Lung (tissue), 12 donors: Measurements from ENCODE around the gene NFIB. TPM values are rescaled to one million over a fixed set of nuclear protein-coding genes. Genes with fewer than 3 reads are reported as not detected.

Experiments
- ATAC-seq: fragments of 200-7000 bp; cut with Tn5 transposase; one replicate; pipeline ENCODE4 v1.9.1; 2020; ENCODE audit warnings: moderate number of reproducible peaks; ENCODE audit not compliant: insufficient read depth, low FRiP score
- DNase-seq, 3 donors: peaks; one replicate each; pipeline ENCODE4 v3.0.0-alpha.2; 2013 to 2017
- H3K27ac ChIP-seq, 2 donors: one replicate each; pipeline ENCODE4 v1.5.1; 2013; ENCODE audit warnings: mild to moderate bottlenecking in 2 of 2, moderate library complexity in 2 of 2, control low read depth in 1 of 2, inconsistent platforms in 1 of 2, low read depth in 1 of 2, low read length in 1 of 2
- H3K27me3 ChIP-seq, 3 donors: one replicate each; pipeline ENCODE4 v1.5.1; 2013; ENCODE audit warnings: low read length in 2 of 3; ENCODE audit not compliant: control insufficient read depth in 3 of 3, insufficient read depth in 3 of 3
- H3K36me3 ChIP-seq, 4 donors: one replicate each; pipeline ENCODE4 v1.5.1; 2013; ENCODE audit warnings: low read length in 4 of 4, mild to moderate bottlenecking in 1 of 4, moderate library complexity in 1 of 4; ENCODE audit not compliant: control insufficient read depth in 4 of 4, insufficient read depth in 4 of 4
- H3K4me1 ChIP-seq, 5 donors: one replicate each; pipeline ENCODE4 v1.5.1; 2013; ENCODE audit warnings: low read length in 5 of 5, mild to moderate bottlenecking in 2 of 5, moderate library complexity in 1 of 5; ENCODE audit not compliant: control insufficient read depth in 5 of 5, insufficient read depth in 5 of 5
- H3K4me3 ChIP-seq: one replicate; pipeline ENCODE4 v1.5.1; 2013; ENCODE audit warnings: mild to moderate bottlenecking, control low read depth, moderate library complexity
- H3K9ac ChIP-seq, 2 donors: one replicate each; pipeline ENCODE4 v1.5.1; 2013; ENCODE audit warnings: low read length in 2 of 2, control low read depth in 1 of 2; ENCODE audit not compliant: insufficient read depth in 1 of 2
- H3K9me3 ChIP-seq, 4 donors: one replicate each; pipeline ENCODE4 v1.5.1; 2013; ENCODE audit warnings: low read length in 3 of 4, mild to moderate bottlenecking in 1 of 4, moderate library complexity in 1 of 4; ENCODE audit not compliant: control insufficient read depth in 4 of 4, insufficient read depth in 3 of 4
- CTCF ChIP-seq: IDR thresholded peaks from 2 replicates; pipeline ENCODE4 v1.5.1; 2012; ENCODE audit warnings: mild to moderate bottlenecking; ENCODE audit errors: control extremely low read depth, extremely low read depth
- WGBS, 2 donors: extraction: QIAGEN DNeasy Blood & Tissue Kit; methylation state at CpG; one replicate each; pipeline ENCODE4 v1.1.7; 2013; 5-methylcytosine and 5-hydroxymethylcytosine counted together
- polyA plus RNA-seq, 2 donors: library from polyadenylated mRNA; stranded (reverse); fragments of 200-250 nt; gene quantifications; one replicate each; pipeline ENCODE4 v1.2.1, GENCODE V29; 2013
- total RNA-seq, 2 donors: library from RNA; depleted of rRNA in 1 of 2; stranded (reverse); fragments of >200 nt in 1 of 2; gene quantifications; one replicate each; pipeline ENCODE4 v1.2.1, GENCODE V29; 2014 to 2021
- donor health status: control.
- donor health status: control.
- donor health status: Bipolar disorder and iron deficiency.
- donor health status: healthy.
- donor health status: DM: yes; HTN: yes; CAD: no.

NFIB gene
- total and polyA plus RNA-seq, 4 donors = 7.3 to 189 (median 51.0) TPM

- peak; percentile 32 for ATAC-seq
- Histone ChIP-seq H3K9ac (peak overlapping the region; percentile 78 to 100), H3K27ac (peak overlapping the region; percentile 87 to 90), H3K9me3 (no peaks in the 10 kb centered on the region), H3K4me1 (peaks cover 4 to 85% (median 7%) of the 10 kb centered on the region in 5 donors), H3K4me3 (peak overlapping the region; percentile 43), H3K36me3 (no peaks in the 10 kb centered on the region), H3K27me3 (peaks cover 0 to 47% (median 7%) of the 10 kb centered on the region in 3 donors)
- peak; percentile 82 to 90 (median 89) for DNase-seq
- TF ChIP-seq CTCF = no peak
- 1 to 2% methylated on average over 50 to 53 of the region's 53 CpGs for WGBS, 2 donors
Observed at GRCh38 chr9:14347406-14348122, 33.6 kb upstream of the NFIB start.

DNA sequence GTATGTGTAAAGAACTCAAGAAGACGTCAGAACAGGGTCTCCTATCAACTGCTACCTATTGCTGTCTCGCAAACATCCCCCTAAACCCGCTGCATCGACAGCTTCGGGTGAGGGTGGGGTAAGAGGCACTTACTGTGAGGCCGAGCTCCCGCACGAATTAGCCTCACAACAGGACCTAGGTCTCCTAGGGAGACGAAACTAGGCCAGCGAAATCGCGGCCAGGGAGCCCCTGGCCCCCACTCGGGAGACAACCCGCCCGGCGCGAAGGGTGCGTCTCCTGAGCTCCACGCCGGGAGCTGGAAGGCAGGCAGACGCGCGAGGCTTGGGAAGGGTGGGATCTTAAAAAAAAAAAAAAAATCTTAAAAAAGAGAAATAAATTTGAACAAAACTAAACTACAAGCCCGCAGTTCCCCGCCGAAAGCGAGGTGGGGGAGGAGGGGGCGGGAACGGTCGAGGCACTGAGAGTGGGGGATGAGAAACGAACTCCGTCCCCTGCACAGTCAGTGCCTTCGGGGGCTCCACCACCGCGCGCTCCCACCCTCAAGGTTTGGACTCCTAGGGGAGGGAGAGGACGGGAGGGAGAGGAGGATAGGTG lies 33.0 kb upstream of the NFIB start:
- H3K27ac ChIP-seq = peak overlapping the region; percentile 87 to 90
- peak overlapping the region; percentile 78 to 100 for H3K9ac ChIP-seq
- WGBS, 2 donors = 10 to 23% methylated on average over 37 of the region's 37 CpGs
- ATAC-seq (no peak), DNase-seq (peak in 2 of 3 donors; percentile 86 to 91)
- no peak overlapping the region for H3K4me3 ChIP-seq
- H3K27me3 ChIP-seq = peaks cover 0 to 48% (median 7%) of the 10 kb centered on the region in 3 donors
- peaks cover 2 to 84% (median 7%) of the 10 kb centered on the region in 5 donors for H3K4me1 ChIP-seq
- no peaks in the 10 kb centered on the region for H3K36me3 ChIP-seq
- H3K9me3 ChIP-seq = no peaks in the 10 kb centered on the region
- no peak for TF ChIP-seq CTCF

DNA sequence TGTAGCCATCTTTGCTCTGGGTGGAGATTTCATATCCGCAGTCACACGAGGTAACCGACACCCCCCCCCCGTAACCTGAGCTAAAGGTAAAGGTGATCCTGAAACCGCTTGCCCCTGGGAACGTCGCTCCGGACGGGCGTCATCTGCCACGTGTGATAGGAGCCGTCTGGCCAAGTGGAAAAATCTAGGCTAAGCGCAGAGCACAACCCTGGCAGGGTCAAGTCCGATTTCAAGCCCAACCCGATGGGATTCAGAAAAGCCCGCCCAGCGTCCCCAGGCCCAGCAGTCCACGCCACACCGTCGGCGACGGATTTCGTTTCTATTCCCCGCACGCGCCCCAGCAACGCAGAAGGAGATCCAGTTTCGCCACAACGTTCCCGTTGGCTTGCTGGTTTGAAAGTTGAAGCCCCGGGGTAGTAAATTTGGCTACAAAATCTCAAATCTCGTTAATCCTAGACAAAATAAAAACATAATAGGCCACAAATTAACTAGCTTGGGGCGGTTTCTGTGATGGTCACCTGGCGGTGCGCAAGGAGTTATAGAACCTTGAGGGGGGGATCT lies 32.4 kb upstream of the NFIB start:
- no peak overlapping the region for H3K4me3 ChIP-seq
- ATAC-seq = no peak
- no peaks in the 10 kb centered on the region for H3K36me3 ChIP-seq
- peak; percentile 68 to 82 (median 77) for DNase-seq
- peak overlapping the region; percentile 59 to 100 for H3K9ac ChIP-seq
- H3K27ac ChIP-seq = peak overlapping the region; percentile 51 to 78
- no peak for TF ChIP-seq CTCF
- H3K27me3 ChIP-seq = peaks cover 0 to 43% (median 7%) of the 10 kb centered on the region in 3 donors
- no peaks in the 10 kb centered on the region for H3K9me3 ChIP-seq
- H3K4me1 ChIP-seq = peaks cover 2 to 78% (median 6%) of the 10 kb centered on the region in 5 donors
- 16 to 33% methylated on average over 35 of the region's 35 CpGs for whole genome bisulfite sequencing, 2 donors
